ENCODE results near the gene UTP20.

DNA sequence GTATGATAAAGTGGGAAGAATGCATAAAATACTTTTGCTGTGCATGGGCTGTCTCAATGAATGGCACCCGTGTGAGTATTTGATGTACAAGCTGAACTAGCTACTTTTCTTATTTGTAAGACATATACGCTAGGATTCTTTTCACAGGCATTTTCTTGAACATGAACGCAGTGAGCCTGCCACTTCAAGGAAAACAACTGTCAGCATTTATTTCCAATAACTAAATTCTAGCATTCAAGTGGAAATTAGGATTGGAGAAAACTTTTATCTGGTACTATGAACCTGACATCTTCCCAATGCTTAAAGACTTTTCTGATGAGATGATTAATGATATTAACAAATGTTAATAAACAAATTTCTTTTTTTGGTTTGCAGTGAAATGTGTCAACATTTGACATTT is 45.7 kb downstream of the UTP20 start:
- TF ChIP-seq POLR2A (IDR thresholded peaks at IDR 0.05), result no peak
- TF ChIP-seq, protein P1, sequence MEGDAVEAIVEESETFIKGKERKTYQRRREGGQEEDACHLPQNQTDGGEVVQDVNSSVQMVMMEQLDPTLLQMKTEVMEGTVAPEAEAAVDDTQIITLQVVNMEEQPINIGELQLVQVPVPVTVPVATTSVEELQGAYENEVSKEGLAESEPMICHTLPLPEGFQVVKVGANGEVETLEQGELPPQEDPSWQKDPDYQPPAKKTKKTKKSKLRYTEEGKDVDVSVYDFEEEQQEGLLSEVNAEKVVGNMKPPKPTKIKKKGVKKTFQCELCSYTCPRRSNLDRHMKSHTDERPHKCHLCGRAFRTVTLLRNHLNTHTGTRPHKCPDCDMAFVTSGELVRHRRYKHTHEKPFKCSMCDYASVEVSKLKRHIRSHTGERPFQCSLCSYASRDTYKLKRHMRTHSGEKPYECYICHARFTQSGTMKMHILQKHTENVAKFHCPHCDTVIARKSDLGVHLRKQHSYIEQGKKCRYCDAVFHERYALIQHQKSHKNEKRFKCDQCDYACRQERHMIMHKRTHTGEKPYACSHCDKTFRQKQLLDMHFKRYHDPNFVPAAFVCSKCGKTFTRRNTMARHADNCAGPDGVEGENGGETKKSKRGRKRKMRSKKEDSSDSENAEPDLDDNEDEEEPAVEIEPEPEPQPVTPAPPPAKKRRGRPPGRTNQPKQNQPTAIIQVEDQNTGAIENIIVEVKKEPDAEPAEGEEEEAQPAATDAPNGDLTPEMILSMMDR (IDR thresholded peaks at IDR 0.05), result no peak

Data from tibial nerve (tissue), 3 donors.